AG04450 (cell line): ENCODE data around the gene PLEKHJ1. TPM values are rescaled to one million over a fixed set of nuclear protein-coding genes. Genes with fewer than 3 reads are reported as not detected.

Experiments
- CTCF ChIA-PET: fragments of 300-600, 350-600 bp; formaldehyde crosslinking; extraction: SDS; loops from one replicate; lab custom pipeline; 2022; ENCODE audit warnings: antibody characterized with exemption, inconsistent platforms; lab: Charles Lee
- POLR2A ChIA-PET: fragments of 350-600 bp; formaldehyde crosslinking; extraction: SDS; loops from one replicate; lab custom pipeline; 2021; ENCODE audit warnings: antibody characterized with exemption, inconsistent platforms; lab: Yijun Ruan, JAX
- DNase-seq: peaks from one replicate; pipeline ENCODE4 v3.0.0-alpha.2; 2011; ENCODE audit warnings: low read depth, low spot score
- H3K27ac ChIP-seq: one replicate; pipeline ENCODE4 v1.5.1; 2012; ENCODE audit warnings: low read depth, low read length, control low read depth
- H3K27me3 ChIP-seq: one replicate; pipeline ENCODE4 v1.6.0; 2012; ENCODE audit warnings: low read length; ENCODE audit not compliant: control insufficient read depth, insufficient read depth
- H3K4me3 ChIP-seq: 2 replicates; pipeline ENCODE4 v1.5.1; 2011; ENCODE audit warnings: mild to moderate bottlenecking, low read depth, low read length, control low read depth
- H3K9me3 ChIP-seq: 2 replicates; pipeline ENCODE4 v1.5.1; 2012; ENCODE audit warnings: low read length; ENCODE audit not compliant: control insufficient read depth, insufficient read depth
- CTCF ChIP-seq: IDR thresholded peaks from 2 replicates; pipeline ENCODE4 v1.5.1; 2011; ENCODE audit warnings: low read depth, low read length, control low read depth, inconsistent platforms
- polyA plus RNA-seq: library from polyadenylated mRNA; depleted of rRNA; stranded (reverse); fragments of >200 nt; gene quantifications from 2 replicates; pipeline ENCODE4 v1.2.3, GENCODE V29; 2011

The PLEKHJ1 gene
- polyA plus RNA-seq, 1 experiment = 38.7 TPM

- Histone ChIP-seq H3K27ac (no peak overlapping the region), H3K27me3 (no peaks in the 10 kb centered on the region), H3K9me3 (peaks cover 7% of the 10 kb centered on the region; the same call in 1 of the 2 replicates), H3K4me3 (no peak overlapping the region)
- no peak for TF ChIP-seq CTCF
- CTCF ChIA-PET = interaction anchor here (0.5 to 2.1 kb wide), 7 partner anchors 16 to 190 kb away, joined by 3 to 6 read pairs (median 4); partner anchors contain the start of gene PLEKHJ1
- POLR2A ChIA-PET = no interaction called here
- no peak for DNase-seq
These were observed 39.7 kb upstream of the PLEKHJ1 start for GRCh38 chr19:2275588-2276428.

GRCh38 chr19:2274931-2275535 lies 38.9 kb upstream of the PLEKHJ1 start:
- no peaks in the 10 kb centered on the region for H3K27me3 ChIP-seq
- ChIA-PET POLR2A (no interaction called here), CTCF (interaction anchor here (0.6 to 2.1 kb wide), 13 partner anchors 9 to 285 kb away, joined by 3 to 7 read pairs (median 4); partner anchors contain the start of gene PLEKHJ1)
- H3K4me3 ChIP-seq = no peak overlapping the region
- TF ChIP-seq CTCF = peak; percentile 53
- no peak for DNase-seq
- peaks cover 7% of the 10 kb centered on the region; the same call in 1 of the 2 replicates for H3K9me3 ChIP-seq
- no peak overlapping the region for H3K27ac ChIP-seq

- peak overlapping the region; percentile 31 for H3K27ac ChIP-seq
- POLR2A ChIA-PET = no interaction called here
- TF ChIP-seq CTCF = no peak
These were observed 38.1 kb upstream of the PLEKHJ1 start for GRCh38 chr19:2274185-2274711.

GRCh38 chr19:2273356-2274184 lies 37.4 kb upstream of the PLEKHJ1 start:
- DNase-seq = no peak
- peak; percentile 82 for TF ChIP-seq CTCF
- Histone ChIP-seq H3K27me3 (no peaks in the 10 kb centered on the region), H3K27ac (peak overlapping the region; percentile 31), H3K9me3 (peaks cover 11% of the 10 kb centered on the region; the same call in 1 of the 2 replicates), H3K4me3 (peak overlapping the region; percentile 45)
- ChIA-PET POLR2A (no interaction called here), CTCF (interaction anchor here (1.1 to 2.3 kb wide), 7 partner anchors 10 to 118 kb away, joined by 3 to 15 read pairs (median 5); partner anchors contain the start of gene PLEKHJ1)

More at GRCh38 chr19:2274185-2274711, 38.1 kb upstream of the PLEKHJ1 start:
- H3K4me3 ChIP-seq = peak overlapping the region; percentile 42
- no peaks in the 10 kb centered on the region for H3K27me3 ChIP-seq
- DNase-seq = no peak
- peaks cover 11% of the 10 kb centered on the region; the same call in 1 of the 2 replicates for H3K9me3 ChIP-seq
- CTCF ChIA-PET = interaction anchor here (0.5 to 2.3 kb wide), 13 partner anchors 10 to 304 kb away, joined by 3 to 15 read pairs (median 4); partner anchors contain the start of gene PLEKHJ1
